ENCODE results near the gene KIAA0825.
A peak's percentile ranks its signal among the peaks of the same experiment; 100 is the strongest.
"Not testable (repeated sequence)": the region's sequence is repeated elsewhere in the genome, so short reads cannot be mapped to it uniquely, and the experiment has no call there.

The KIAA0825 gene

GRCh38 chr5:94239266-94239665, 379.1 kb downstream of the KIAA0825 start:
- DNase-seq = no peak

- DNase-seq = no peak
Observed at GRCh38 chr5:94234987-94235386, 383.4 kb downstream of the KIAA0825 start.

- no peak for DNase-seq
Observed at GRCh38 chr5:94228791-94229190, 389.6 kb downstream of the KIAA0825 start.

GRCh38 chr5:94223235-94223634, 395.2 kb downstream of the KIAA0825 start:
- no peak for DNase-seq

- no peak for DNase-seq
Observed at GRCh38 chr5:94218374-94218773, 400.0 kb downstream of the KIAA0825 start.

- no peak for DNase-seq
Observed at GRCh38 chr5:94217745-94218144, 400.7 kb downstream of the KIAA0825 start.

GRCh38 chr5:94217216-94217615, 401.2 kb downstream of the KIAA0825 start:
- no peak for DNase-seq

- DNase-seq = no peak
Observed at GRCh38 chr5:94212476-94212875, 405.9 kb downstream of the KIAA0825 start.

GRCh38 chr5:94209774-94210355, 408.5 kb downstream of the KIAA0825 start:
- no peak for DNase-seq

GRCh38 chr5:94209272-94209671, 409.1 kb downstream of the KIAA0825 start:
- DNase-seq = no peak

GRCh38 chr5:94199566-94199965, 418.8 kb downstream of the KIAA0825 start:
- DNase-seq = no peak

- no peak for DNase-seq
Observed at GRCh38 chr5:94197970-94198369, 420.4 kb downstream of the KIAA0825 start.

GRCh38 chr5:94196953-94197352, 421.5 kb downstream of the KIAA0825 start:
- DNase-seq = no peak

- no peak for DNase-seq
Observed at GRCh38 chr5:94192658-94193391, 425.6 kb downstream of the KIAA0825 start.

GRCh38 chr5:94191604-94192003, 426.8 kb downstream of the KIAA0825 start:
- no peak for DNase-seq

GRCh38 chr5:94188725-94189124, 429.7 kb downstream of the KIAA0825 start:
- DNase-seq = no peak

GRCh38 chr5:94184870-94185269, 433.5 kb downstream of the KIAA0825 start:
- DNase-seq = no peak

- DNase-seq = peak in 1 of 2 experiments; percentile 5
Observed at GRCh38 chr5:94181895-94182294, 436.5 kb downstream of the KIAA0825 start.

GRCh38 chr5:94180761-94181160, 437.6 kb downstream of the KIAA0825 start:
- DNase-seq = no peak

- no peak for DNase-seq
Observed at GRCh38 chr5:94175912-94176311, 442.5 kb downstream of the KIAA0825 start.

GRCh38 chr5:94174748-94175411, 443.5 kb downstream of the KIAA0825 start:
- DNase-seq = no peak

GRCh38 chr5:94173100-94173499, 445.3 kb downstream of the KIAA0825 start:
- DNase-seq = no peak

- not testable (repeated sequence) for DNase-seq
Observed at GRCh38 chr5:94171070-94171469, 447.3 kb downstream of the KIAA0825 start.

- not testable (repeated sequence) for DNase-seq
Observed at GRCh38 chr5:94170158-94170557, 448.2 kb downstream of the KIAA0825 start.

Measured in NCI-H1930 (cell line).